Activated CD4-positive, alpha-beta T cell treated with anti-CD3 and anti-CD28 coated beads, Interleukin-2, Interleukin-6, amounts not matched to agents 100 ng/mL and 50 ng/mL, durations not matched to agents 16 hours and 8 hours (primary cell): Measurements from ENCODE around the gene TRIM22.
"Not testable (repeated sequence)": the region's sequence is repeated elsewhere in the genome, so short reads cannot be mapped to it uniquely, and the experiment has no call there.

Experiments used
- DNase-seq: peaks from one replicate; pipeline ENCODE4 v3.0.0-alpha.2; 2020

Gene TRIM22

GRCh38 chr11:5691964-5692361, 2.4 kb downstream of the TRIM22 start:
- DNase-seq = no peak

GRCh38 chr11:5694642-5695041, 5.1 kb downstream of the TRIM22 start:
- DNase-seq = no peak

GRCh38 chr11:5695580-5695979, 6.0 kb downstream of the TRIM22 start:
- DNase-seq = no peak

- no peak for DNase-seq
Observed at GRCh38 chr11:5696210-5696609, 6.6 kb downstream of the TRIM22 start.

GRCh38 chr11:5698281-5698680, 8.7 kb downstream of the TRIM22 start:
- DNase-seq = no peak

GRCh38 chr11:5700421-5701054, 10.9 kb downstream of the TRIM22 start:
- DNase-seq = no peak

- no peak for DNase-seq
Observed at GRCh38 chr11:5701055-5701577, 11.5 kb downstream of the TRIM22 start.

GRCh38 chr11:5703741-5704536, 14.3 kb downstream of the TRIM22 start:
- DNase-seq = no peak

- DNase-seq = no peak
Observed at GRCh38 chr11:5705688-5706087, 16.1 kb downstream of the TRIM22 start.

GRCh38 chr11:5712507-5712906, 22.9 kb downstream of the TRIM22 start:
- no peak for DNase-seq

GRCh38 chr11:5713695-5714094, 24.1 kb downstream of the TRIM22 start:
- DNase-seq = no peak

GRCh38 chr11:5716518-5716917, 26.9 kb downstream of the TRIM22 start:
- not testable (repeated sequence) for DNase-seq

- no peak for DNase-seq
Observed at GRCh38 chr11:5719703-5720495, 30.3 kb downstream of the TRIM22 start.

GRCh38 chr11:5722622-5723021, 33.0 kb downstream of the TRIM22 start:
- DNase-seq = no peak

- no peak for DNase-seq
Observed at GRCh38 chr11:5726351-5726750, 36.8 kb downstream of the TRIM22 start.

- DNase-seq = no peak
Observed at GRCh38 chr11:5727691-5728090, 38.1 kb downstream of the TRIM22 start.

- no peak for DNase-seq
Observed at GRCh38 chr11:5736396-5736795, 46.8 kb downstream of the TRIM22 start, which contains the start of gene OR56B1. TSS of gene OR56B1 (plus strand) at chr11:5736448. CDS start at chr11:5736517, 69 bp downstream.

- DNase-seq = no peak
Observed at GRCh38 chr11:5737091-5737490, 47.5 kb downstream of the TRIM22 start.

GRCh38 chr11:5737670-5738392, 48.2 kb downstream of the TRIM22 start:
- DNase-seq = no peak

- no peak for DNase-seq
Observed at GRCh38 chr11:5738431-5738830, 48.8 kb downstream of the TRIM22 start.

GRCh38 chr11:5746614-5747013, 57.0 kb downstream of the TRIM22 start:
- no peak for DNase-seq

GRCh38 chr11:5749836-5750235, 60.2 kb downstream of the TRIM22 start:
- no peak for DNase-seq

- DNase-seq = no peak
Observed at GRCh38 chr11:5753943-5754342, 64.4 kb downstream of the TRIM22 start, which contains the start of gene OR52N4. TSS of gene OR52N4 (plus strand) at chr11:5754243. CDS start at chr11:5754741, 498 bp downstream.
